ENCODE measurements around the gene PPFIA2.
"Not testable (repeated sequence)": the region's sequence is repeated elsewhere in the genome, so short reads cannot be mapped to it uniquely, and the experiment has no call there.

Gene PPFIA2

DNA sequence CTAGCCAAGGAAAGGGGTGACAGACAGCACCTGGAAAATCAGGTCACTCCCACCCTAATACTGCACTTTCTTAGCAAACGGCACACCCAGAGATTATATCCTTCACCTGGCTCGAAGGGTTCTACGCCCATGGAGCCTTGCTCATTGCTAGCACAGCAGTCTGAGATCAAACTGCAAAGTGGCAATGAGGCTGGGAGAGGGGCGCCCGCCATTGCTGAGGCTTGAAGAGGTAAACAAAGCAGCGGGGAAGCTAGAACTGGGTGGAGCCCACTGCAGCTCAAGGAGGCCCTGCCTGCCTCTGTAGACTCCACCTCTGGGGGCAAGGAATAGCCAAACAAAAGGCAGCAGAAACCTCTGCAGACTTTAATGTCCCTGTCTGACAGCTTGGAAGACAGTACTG is 99.8 kb downstream of the PPFIA2 start:
- not testable (repeated sequence) for DNase-seq

DNA sequence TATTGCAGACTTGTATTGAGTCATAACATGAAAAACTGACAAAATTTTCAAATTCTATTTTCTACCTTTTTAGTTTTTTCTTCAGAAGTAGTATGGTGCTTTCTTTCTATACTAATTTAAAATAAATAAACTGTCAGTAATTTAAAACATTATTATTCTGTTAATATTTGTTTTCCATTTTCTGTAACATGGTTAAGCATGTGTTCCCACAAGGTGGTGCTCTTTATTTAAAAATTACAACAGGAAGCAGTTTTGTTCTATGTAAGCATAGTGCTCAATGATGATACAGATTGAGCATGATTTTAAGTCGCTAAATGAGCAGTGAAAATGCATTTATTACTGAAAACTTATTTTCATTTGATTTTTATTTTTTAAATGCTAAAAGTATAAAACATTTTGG is 114.6 kb downstream of the PPFIA2 start:
- no peak for DNase-seq

- DNase-seq = no peak
These were observed 120.0 kb downstream of the PPFIA2 start for GRCh38 chr12:81639196-81639595.

DNA sequence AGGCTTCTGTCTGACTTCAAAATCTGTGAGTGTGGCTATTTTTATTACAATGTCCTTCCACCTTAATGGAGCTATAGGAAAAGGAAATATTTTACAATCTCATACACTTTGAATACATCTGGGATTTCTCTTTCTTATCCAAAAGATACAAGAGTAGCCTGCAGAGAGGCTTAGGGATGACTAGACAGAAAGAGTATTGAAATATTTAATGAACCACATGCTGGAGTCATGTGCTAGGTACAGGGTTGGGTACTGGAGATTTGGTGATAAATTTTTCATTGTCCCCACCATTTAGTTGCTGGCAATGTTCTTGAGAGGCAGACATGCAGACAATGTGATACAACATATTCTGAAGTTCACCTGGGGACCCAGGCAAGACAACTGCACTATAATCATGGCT is 126.0 kb downstream of the PPFIA2 start:
- no peak for DNase-seq

GRCh38 chr12:81627336-81628189 is 131.6 kb downstream of the PPFIA2 start:
- no peak for DNase-seq

- DNase-seq = no peak
These were observed 132.7 kb downstream of the PPFIA2 start for GRCh38 chr12:81626406-81626805.

- DNase-seq = no peak
These were observed 141.2 kb downstream of the PPFIA2 start for GRCh38 chr12:81617915-81618314.

- no peak for DNase-seq
These were observed 144.0 kb downstream of the PPFIA2 start for GRCh38 chr12:81615026-81615588.

DNA sequence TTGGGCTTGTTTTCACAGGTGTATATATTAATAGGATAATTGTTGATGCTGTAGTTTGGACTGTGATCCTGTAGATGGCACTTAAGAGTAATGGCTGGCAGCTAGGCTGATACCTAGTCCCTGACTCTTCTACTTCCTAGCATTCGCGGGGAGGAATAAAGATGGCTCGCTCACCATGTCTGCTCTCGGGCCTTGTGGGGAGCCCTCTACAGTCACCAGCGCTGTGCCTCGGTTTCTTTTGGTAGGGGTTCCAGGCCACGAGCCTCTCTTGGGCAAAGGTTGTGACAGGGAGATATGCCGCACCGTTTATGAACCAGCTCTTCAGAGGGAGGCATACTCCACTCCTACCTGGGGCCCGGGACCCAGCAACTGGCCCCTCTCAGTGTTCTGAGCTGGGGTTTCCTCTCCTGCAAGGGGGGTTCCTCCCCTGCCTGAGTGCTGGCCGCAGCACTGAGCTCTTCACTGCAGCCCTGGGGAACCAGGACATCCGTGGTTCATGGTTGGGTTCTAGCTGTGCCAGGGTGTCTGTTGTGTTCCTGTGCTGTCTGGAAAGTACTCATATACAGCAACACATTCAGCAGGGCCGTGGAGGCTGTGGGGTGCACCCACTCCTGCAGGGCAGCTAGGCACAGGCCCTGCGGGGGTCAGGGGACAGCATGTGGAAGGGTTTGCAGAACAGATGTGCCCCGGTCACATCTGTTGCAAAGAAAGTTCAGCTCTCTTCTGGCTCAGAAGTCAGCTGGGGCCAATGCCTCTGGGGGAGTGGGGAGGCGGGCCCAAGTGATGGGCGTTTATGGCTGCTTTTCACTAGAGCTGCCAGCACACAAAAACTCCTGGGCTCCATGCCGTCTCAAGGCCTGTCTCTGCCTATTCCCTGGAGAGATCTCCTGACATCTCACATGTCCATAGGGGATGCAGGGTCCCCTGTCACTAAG is 147.9 kb downstream of the PPFIA2 start:
- DNase-seq = no peak

DNA sequence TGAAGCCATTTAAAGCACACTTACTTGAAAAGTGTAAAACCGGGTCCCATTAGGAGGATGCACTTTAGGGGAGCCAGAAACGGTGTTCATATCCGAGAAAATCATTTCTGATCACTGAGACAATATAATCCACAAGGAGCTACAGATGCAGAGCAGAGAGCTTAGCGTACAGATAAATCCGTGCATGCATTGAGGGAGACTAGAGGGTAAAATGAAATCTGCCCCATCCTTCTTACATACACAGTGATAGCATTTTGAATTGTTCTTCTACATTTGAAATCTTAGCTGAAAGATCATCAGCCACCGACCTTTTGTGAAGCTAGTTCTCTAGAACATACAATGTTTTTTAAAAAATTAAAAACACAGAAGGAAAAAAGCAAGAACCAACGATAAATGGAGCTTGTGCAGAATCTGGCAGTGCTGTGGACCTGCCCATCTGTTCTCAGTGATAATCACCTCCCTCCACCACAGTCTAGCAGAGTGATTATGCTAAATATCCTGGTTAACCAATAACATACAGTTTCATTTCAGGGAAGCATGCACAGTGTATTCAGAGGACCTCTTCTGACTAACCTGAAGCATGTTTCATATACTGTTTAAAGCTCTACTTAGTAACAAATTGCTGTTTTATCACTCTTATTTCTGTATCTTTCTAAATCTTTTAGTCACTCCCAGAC is 161.1 kb downstream of the PPFIA2 start:
- DNase-seq = no peak

DNA sequence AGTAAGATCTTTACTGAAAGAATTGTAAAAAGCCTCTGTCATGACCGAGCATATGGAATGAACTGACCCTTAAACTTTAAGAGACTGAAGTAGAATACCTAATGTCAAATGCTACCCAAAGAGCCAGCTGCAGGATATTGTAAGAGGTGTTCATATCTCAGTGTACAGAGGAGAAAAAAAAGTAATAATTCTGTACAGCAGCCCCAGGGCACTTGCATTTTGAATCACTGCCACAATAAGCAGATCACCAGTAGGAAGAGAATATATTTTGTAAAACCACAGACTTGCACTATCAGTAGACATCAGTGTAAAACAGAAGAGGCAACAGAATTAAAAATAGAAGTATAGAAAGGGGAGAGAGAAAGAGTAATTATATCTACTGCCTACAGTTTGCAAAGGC is 162.6 kb downstream of the PPFIA2 start:
- DNase-seq = no peak

DNA sequence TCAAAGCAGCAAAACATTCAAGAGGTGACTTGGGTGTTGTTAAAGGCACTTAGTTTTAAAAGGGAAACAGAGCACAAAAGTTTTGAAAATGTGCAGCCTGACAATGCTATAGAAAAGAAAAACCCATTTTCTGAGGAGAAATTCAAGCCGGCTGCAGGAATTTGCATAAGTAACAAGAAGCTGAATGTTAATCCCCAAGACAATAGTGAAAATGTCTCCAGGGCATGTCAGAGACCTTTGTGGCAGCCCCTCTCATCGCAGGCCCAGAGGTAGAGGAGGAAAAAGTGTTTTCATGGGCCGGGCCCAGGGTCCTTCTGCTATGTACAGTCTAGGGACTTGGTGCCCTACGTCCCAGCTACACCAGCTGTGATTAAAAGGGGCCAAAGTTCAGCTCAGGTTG is 167.9 kb downstream of the PPFIA2 start:
- DNase-seq = no peak

GRCh38 chr12:81590703-81591102 is 168.4 kb downstream of the PPFIA2 start:
- DNase-seq = not testable (repeated sequence)

DNA sequence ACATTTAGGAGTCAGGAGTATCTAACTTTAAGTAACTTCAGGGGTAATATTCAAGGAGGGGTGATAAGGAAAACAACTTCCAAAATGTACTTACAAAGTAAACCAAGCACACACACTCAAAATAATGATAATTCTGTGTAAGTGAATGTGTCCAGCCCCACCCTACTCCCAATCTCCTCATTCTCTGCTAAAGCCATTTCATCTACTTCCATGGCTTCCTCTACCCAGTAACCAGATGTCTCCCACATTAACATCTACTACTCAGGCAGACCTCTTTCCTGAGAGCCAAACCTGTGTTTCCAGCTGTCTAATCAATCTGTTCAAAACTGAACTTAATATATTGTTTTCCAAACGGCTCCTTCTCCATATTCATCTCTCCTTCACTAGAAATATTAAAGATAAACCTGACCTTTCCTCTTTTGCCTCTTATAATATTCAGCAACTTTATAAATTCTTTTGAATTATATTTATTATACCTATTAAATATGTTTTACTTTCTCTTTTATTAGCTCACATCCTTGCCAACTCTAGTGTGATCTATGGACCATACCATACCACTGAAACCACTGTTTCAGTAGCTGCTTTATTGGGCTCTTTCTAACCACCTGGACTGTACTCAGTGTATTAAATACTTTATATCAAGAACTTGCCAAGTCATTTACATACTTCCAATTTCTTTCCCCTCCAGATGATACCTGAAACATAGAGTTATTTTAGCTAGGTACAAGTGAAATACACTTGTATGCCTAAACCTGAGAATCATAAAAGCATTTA is 170.7 kb downstream of the PPFIA2 start:
- no peak for DNase-seq

- no peak for DNase-seq
These were observed 173.4 kb downstream of the PPFIA2 start for GRCh38 chr12:81585787-81586186.

DNA sequence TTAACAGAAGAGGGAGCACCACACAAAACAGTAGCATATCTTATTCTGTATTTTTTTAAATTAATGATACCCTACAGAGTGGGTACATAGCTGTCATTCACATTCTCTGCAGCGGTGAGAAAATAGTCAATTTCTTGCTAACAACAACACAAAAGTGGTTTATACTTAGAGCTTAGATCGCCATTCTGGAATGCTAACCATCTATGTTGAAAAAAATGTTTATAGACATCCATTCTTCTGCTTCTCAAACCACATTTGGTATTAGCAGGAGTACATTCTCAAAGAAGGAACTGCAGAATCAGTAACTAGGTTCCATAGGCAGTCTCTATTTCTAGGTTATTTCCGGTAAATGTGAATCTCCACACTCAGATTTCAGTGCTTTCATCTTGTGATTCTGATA is 185.9 kb downstream of the PPFIA2 start:
- no peak for DNase-seq

- no peak for DNase-seq
These were observed 186.7 kb downstream of the PPFIA2 start for GRCh38 chr12:81572411-81572810.

DNA sequence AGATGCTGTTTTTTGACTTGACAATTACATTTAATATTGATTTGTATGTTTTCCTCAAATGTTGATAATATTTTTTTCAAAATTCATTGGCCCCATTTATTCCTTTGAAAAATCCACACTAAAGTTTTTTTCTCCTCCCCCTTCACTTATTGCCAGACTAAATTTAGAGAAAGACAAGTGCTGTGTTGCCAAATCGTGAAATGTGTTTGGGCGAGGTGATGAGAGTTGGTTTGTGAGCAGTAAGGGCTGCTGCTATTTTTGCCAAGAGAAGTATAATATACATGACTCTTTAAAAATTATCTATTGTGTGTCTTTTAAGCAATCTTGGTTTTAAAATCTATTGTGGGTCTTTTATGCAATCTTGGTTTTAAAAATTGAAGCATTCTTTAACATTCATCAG is 188.9 kb downstream of the PPFIA2 start:
- no peak for DNase-seq

DNA sequence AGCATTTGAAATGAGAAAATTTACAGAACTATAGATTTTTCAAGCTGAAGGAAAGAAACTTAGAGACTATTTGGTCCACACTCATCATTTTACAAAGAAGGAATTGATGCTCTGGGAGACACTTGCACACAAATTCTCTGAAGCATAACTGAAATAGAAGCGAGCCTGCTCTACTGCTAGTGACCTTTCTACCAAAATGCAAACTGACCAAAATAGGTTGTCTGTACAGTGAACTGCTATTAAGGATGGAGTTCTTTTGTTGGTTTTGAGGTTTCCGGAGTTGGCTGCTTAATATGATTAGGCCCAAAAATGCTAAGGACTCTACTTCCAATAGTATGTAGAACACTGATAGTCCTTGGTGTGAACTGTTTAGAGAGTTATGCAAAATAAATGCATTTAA is 194.9 kb downstream of the PPFIA2 start:
- DNase-seq = no peak

GRCh38 chr12:81558031-81558430 is 201.1 kb downstream of the PPFIA2 start:
- no peak for DNase-seq

DNA sequence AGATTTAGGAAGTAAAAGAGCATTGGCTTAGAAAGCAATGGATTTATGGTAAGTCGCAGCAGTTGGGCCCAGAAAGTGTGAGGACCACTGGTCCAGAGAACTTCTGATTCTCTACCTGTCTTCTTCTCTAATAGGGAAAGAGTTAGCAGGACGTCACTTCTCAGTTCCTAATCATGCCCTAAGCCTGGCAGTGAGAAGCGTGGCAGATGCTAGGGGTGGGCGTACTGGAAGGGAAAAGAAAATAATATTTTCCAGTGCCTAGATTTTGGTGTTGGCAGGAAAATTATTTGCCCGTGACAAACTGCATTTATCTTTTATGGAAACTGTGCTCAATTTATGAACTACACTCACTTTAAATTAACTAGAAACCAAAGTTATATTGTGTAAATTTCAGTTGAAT is 212.3 kb downstream of the PPFIA2 start:
- DNase-seq = no peak

DNA sequence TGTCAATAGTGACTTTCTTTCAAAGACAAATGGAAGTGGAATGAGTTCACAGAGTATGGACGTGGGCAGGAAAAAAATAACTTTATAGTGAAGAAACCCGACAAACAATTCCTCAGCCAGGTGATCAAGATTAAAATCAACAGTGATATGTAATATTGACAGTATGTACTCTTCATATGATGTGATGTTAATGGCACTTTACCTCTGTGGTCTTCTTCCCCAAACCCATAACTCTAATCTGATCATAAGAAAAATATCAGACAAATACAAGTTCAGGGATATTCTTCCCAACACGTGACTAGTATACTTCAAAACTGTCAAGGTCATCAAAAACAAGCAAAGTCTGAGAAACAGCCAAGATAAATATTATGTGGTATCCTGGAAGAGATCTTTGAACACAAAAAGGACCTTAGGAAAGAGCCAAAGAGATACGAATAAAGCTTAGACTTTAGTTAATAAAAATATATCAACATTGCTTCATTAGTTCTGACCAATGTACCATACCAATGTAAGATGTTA is 215.5 kb downstream of the PPFIA2 start:
- DNase-seq = no peak
